ENCODE data around the gene SPRTN. TPM values are rescaled to one million over a fixed set of nuclear protein-coding genes. Genes with fewer than 3 reads are reported as not detected.

The SPRTN gene
- total and polyA plus RNA-seq, 9 donors: 3.9 to 11.7 (median 8.1) TPM

DNA sequence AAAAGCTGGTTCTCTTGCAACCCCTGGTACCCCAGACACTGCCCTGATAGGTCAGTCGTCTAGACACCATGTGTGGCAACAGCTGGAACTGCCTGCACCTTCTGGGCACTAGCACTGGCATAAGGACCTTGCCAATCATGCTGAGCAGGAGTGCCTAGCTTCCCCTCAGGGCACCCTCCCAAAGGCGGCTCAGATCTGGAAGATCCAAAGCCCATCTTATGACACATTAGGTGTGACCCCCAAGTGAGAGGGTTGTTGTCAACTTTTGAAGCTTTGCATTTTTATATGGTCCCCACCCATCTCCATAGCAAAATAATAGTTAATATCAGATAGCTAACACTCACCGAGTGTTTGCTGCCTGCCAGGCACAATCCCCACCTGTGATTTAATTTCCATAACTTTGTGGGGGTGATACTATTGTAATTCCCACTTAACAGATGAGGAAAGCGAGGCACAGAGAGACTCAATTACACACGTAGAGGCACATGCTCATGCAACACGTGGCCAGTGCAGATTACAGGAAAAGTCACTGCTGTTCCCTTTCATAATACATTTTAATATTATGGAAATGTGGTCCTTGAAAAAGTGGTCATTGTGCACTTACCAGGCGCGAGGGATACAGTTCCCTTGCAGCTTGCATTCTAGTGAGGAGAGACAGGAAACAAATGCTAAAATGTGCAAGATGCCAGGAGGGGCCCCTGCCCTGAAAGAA is 26.2 kb upstream of the SPRTN start:
- no peaks in the 10 kb centered on the region for H3K4me1 ChIP-seq (ENCODE audit: insufficient read depth)
- no peaks in the 10 kb centered on the region for H3K9me3 ChIP-seq
- H3K27me3 ChIP-seq: no peaks in the 10 kb centered on the region
- no peak for TF ChIP-seq EP300 (IDR thresholded peaks at IDR 0.05)
- TF ChIP-seq POLR2A (IDR thresholded peaks at IDR 0.05): no peak
- no peak for TF ChIP-seq CTCF (IDR thresholded peaks at IDR 0.05)
- intact Hi-C loops (cut with DNase I): no loop called here
- H3K36me3 ChIP-seq: no peaks in the 10 kb centered on the region
- DNase-seq: no peak
- 70 to 76% (median 75%) methylated on average over 8 of the region's 8 CpGs for WGBS, 3 donors
- no peak overlapping the region for H3K4me3 ChIP-seq
- H3K27ac ChIP-seq: no peak overlapping the region

- H3K27me3 ChIP-seq: no peaks in the 10 kb centered on the region
- 92 to 93% (median 92%) methylated on average over 5 of the region's 5 CpGs for WGBS, 3 donors
- intact Hi-C loops (cut with DNase I): no loop called here
- no peak overlapping the region for H3K4me3 ChIP-seq
- no peaks in the 10 kb centered on the region for H3K36me3 ChIP-seq
- no peak overlapping the region for H3K27ac ChIP-seq
- H3K4me1 ChIP-seq (ENCODE audit: insufficient read depth): no peaks in the 10 kb centered on the region
- no peak for DNase-seq
- no peaks in the 10 kb centered on the region for H3K9me3 ChIP-seq
- no peak for TF ChIP-seq CTCF (IDR thresholded peaks at IDR 0.05)
- TF ChIP-seq EP300 (IDR thresholded peaks at IDR 0.05): no peak
- no peak for TF ChIP-seq POLR2A (IDR thresholded peaks at IDR 0.05)
Observed at GRCh38 chr1:231312432-231312788, 25.7 kb upstream of the SPRTN start.

DNA sequence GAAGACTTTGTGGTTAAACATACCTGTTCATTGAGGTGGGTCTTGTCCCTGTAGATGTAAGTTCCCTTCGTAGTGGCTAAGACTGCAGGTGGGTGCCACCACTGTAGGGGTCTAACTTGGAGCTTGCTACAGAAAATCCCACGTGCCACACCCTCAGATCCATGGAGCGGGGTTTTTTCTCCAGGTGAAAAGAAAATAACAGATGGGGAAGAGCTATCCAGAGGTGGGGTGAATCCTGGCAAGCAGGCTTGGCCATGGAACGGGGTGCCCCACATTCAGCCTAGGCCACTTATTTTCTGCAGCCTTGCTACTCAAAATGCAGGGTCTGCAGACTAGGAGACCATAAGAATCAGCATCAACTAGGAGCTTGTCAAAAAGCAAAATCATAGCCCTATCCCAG is 24.4 kb upstream of the SPRTN start:
- 85 to 87% (median 86%) methylated on average over 4 of the region's 4 CpGs for WGBS, 3 donors
- intact Hi-C loops (cut with DNase I): no loop called here
- no peak overlapping the region for H3K27ac ChIP-seq
- no peaks in the 10 kb centered on the region for H3K4me1 ChIP-seq (ENCODE audit: insufficient read depth)
- no peak overlapping the region for H3K4me3 ChIP-seq
- no peak for DNase-seq
- H3K27me3 ChIP-seq: no peaks in the 10 kb centered on the region
- no peaks in the 10 kb centered on the region for H3K36me3 ChIP-seq
- H3K9me3 ChIP-seq: no peaks in the 10 kb centered on the region
- TF ChIP-seq CTCF (IDR thresholded peaks at IDR 0.05) (no peak), EP300 (IDR thresholded peaks at IDR 0.05) (no peak), POLR2A (IDR thresholded peaks at IDR 0.05) (no peak)

GRCh38 chr1:231315887-231316286 is 22.2 kb upstream of the SPRTN start:
- Histone ChIP-seq H3K27ac (no peak overlapping the region), H3K27me3 (no peaks in the 10 kb centered on the region), H3K4me1 (ENCODE audit: insufficient read depth) (no peaks in the 10 kb centered on the region), H3K4me3 (no peak overlapping the region), H3K36me3 (no peaks in the 10 kb centered on the region), H3K9me3 (no peaks in the 10 kb centered on the region)
- intact Hi-C loops (cut with DNase I): no loop called here
- WGBS, 3 donors: 41 to 44% (median 41%) methylated on average over 11 of the region's 11 CpGs
- no peak for TF ChIP-seq POLR2A (IDR thresholded peaks at IDR 0.05)
- TF ChIP-seq EP300 (IDR thresholded peaks at IDR 0.05): no peak
- no peak for TF ChIP-seq CTCF (IDR thresholded peaks at IDR 0.05)
- DNase-seq: no peak

Data from ovary (tissue), 9 donors.